Measurements from ENCODE around the gene TMC7. TPM values are rescaled to one million over a fixed set of nuclear protein-coding genes. Genes with fewer than 3 reads are reported as not detected.
A peak's percentile ranks its signal among the peaks of the same experiment; 100 is the strongest.

Gene TMC7
- total and polyA plus RNA-seq, 2 of the 13 experiments (the other 11 are each of a cell fraction or from before 2014, with no cell fraction given), result 1.2 to 5.1 TPM

DNA sequence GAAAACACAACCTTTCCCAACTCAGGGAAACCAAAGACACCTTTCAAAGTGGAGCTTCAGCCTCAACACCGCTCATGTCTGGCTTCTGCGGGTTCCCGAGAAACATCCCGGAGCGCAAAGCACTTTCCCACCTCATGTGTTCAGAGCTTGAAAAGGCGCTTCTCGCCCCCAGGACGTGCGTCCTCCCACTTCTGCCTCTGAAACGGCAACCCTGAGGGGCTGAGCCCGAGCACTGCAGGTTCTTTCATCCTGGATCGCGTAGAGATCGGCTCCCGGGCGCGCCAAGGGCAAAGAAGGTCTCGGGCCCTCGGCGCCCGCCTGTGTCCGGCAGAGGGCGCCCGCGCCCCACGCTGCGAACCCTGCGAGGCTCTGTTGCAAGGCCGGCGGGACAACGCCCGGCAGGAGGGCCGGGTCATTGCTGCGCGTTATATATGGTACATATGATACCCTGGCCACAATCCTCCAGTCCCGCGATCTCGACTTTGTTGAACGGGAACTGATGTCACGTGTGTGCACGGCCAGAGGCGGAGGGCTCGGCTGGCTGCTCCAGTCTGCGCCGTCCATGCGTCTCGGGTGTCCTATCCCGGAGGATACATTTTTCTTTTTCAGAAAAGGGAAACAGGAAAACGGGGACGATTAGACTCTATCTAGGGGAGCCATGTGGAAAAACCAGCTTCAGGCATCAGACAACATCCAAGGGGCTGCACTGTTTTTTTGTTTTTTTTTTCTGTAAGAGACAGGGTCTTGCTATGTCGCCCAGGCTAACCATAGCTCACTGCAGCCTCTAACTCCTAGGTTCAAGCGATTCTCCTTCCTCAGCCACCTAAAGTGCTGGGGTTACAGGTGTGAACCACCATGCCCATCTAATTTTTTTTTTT lies 102.8 kb downstream of the TMC7 start:
- Histone ChIP-seq H3K4me2 (ENCODE audit: low read depth, low read length) (peak overlapping the region; percentile 97), H3K36me3 (replicated peaks in 1 of 2; ENCODE audit: control insufficient read depth in 1 of 2, insufficient read depth in 2 of 2, low read length in 2 of 2) (0 out of 5 replicates have a peak, but pooled peaks cover 0 to 5% of the 10 kb centered on the region in 2 experiments), H3K4me3 (replicated peaks in 1 of 3; ENCODE audit: insufficient read depth in 1 of 3, low read depth in 2 of 3, low read length in 3 of 3) (peak overlapping the region; percentile 45 to 84 (median 47)), H3K79me2 (ENCODE audit: insufficient read depth, low read length) (no peaks in the 10 kb centered on the region), H3K27ac (ENCODE audit: extremely low read length, insufficient read depth, low read length) (no peak overlapping the region), H3K9me3 (ENCODE audit: low read length) (0 out of 2 replicates have a peak, but pooled peaks cover under 1% of the 10 kb centered on the region), H3K27me3 (ENCODE audit: control insufficient read depth in 1 of 2, insufficient read depth in 2 of 2, low read length in 2 of 2) (peaks cover 0 to 9% of the 10 kb centered on the region in 2 experiments; a peak in 2 of 5 replicates), H3K4me1 (ENCODE audit: insufficient read depth, low read length) (peaks cover 15% of the 10 kb centered on the region), H3K9ac (ENCODE audit: insufficient read depth, low read depth, low read length) (peak overlapping the region; percentile 65), H4K20me1 (ENCODE audit: insufficient read depth, low read length) (no peaks in the 10 kb centered on the region), H2AFZ (ENCODE audit: low read length) (peak overlapping the region; percentile 86)
- peak; percentile 95 for DNase-seq (ENCODE audit: low spot score)
- no TSS peak for BruUV-seq (replicated peaks)
- in situ Hi-C loops (cut with HindIII; ENCODE audit: extremely low pct_ligation_motif_present, low pct_unique_long_range_greater_than_20kb), result loop anchor here (5.0 kb wide), 3 partner anchors 91 to 416 kb away; no protein-coding TSS in a partner anchor
- intact Hi-C loops (cut with micrococcal nuclease; ENCODE audit: unreplicated experiment), result loop anchor here (1.0 to 2.0 kb wide), 4 partner anchors 22 to 416 kb away; no protein-coding TSS in a partner anchor
- peak; percentile 73 for FAIRE-seq
- CTCF ChIA-PET (ENCODE audit: low intra/inter-chr PET ratio, low total read pairs), result interaction anchor here (0.7 to 3.7 kb wide), 11 partner anchors 8 to 415 kb away, joined by 3 to 87 read pairs (median 8); partner anchors contain the start of genes SYT17 and TMC7
- 7% methylated on average over 51 of the region's 52 CpGs for WGBS (ENCODE audit: low lambda C conversion rate)
- ATAC-seq, result peak; percentile 98
- POLR2A ChIA-PET, result interaction anchor here (0.7 to 2.3 kb wide), 12 partner anchors 8 to 131 kb away, joined by 3 to 15 read pairs (median 5); partner anchors contain the start of genes COQ7, ITPRIPL2 and TMC7
- peak; percentile 74 for TF ChIP-seq FOXJ3 (CRISPR knock-in tag; IDR thresholded peaks at IDR 0.05; ENCODE audit: borderline replicate concordance)
- TF ChIP-seq ARNT2 (CRISPR knock-in tag; IDR thresholded peaks at IDR 0.05; ENCODE audit: low read depth), result peak; percentile 77; the same call in 1 of the 2 replicates
- TF ChIP-seq IKZF4 (CRISPR knock-in tag; IDR thresholded peaks at IDR 0.05; ENCODE audit: borderline replicate concordance, low read depth, not compliant biosample characterization), result peak; percentile 28
- TF ChIP-seq NFATC3 (CRISPR knock-in tag; IDR thresholded peaks at IDR 0.05), result no peak
- TF ChIP-seq NPAS2 (CRISPR knock-in tag; IDR thresholded peaks at IDR 0.05; ENCODE audit: borderline replicate concordance), result no peak
- TF ChIP-seq ZNF121 (CRISPR knock-in tag; IDR thresholded peaks at IDR 0.05), result peak; percentile 95
- TF ChIP-seq ZNF296 (CRISPR knock-in tag; conservative IDR thresholded peaks at IDR 0.05), result no peak
- TF ChIP-seq, protein P1, sequence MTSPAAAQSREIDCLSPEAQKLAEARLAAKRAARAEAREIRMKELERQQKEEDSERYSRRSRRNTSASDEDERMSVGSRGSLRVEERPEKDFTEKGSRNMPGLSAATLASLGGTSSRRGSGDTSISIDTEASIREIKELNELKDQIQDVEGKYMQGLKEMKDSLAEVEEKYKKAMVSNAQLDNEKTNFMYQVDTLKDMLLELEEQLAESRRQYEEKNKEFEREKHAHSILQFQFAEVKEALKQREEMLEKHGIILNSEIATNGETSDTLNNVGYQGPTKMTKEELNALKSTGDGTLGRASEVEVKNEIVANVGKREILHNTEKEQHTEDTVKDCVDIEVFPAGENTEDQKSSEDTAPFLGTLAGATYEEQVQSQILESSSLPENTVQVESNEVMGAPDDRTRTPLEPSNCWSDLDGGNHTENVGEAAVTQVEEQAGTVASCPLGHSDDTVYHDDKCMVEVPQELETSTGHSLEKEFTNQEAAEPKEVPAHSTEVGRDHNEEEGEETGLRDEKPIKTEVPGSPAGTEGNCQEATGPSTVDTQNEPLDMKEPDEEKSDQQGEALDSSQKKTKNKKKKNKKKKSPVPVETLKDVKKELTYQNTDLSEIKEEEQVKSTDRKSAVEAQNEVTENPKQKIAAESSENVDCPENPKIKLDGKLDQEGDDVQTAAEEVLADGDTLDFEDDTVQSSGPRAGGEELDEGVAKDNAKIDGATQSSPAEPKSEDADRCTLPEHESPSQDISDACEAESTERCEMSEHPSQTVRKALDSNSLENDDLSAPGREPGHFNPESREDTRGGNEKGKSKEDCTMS (CRISPR knock-in tag; conservative IDR thresholded peaks at IDR 0.05), result 0 out of 2 replicates have a peak, but pooled peaks have one; percentile 42
- no peak for TF ChIP-seq HOXA7 (CRISPR knock-in tag; IDR thresholded peaks at IDR 0.05)
- no peak for TF ChIP-seq SRSF1 (optimal IDR thresholded peaks at IDR 0.05; ENCODE audit: low read depth, low read length)
- 0 out of 2 replicates have a peak, but pooled peaks have one; percentile 24 for TF ChIP-seq RFXANK (CRISPR knock-in tag; IDR thresholded peaks at IDR 0.05)
- TF ChIP-seq PHF5A (CRISPR knock-in tag; IDR thresholded peaks at IDR 0.05; ENCODE audit: low read depth, unreplicated experiment), result peak; percentile 31
- no peak for TF ChIP-seq HDAC6 (IDR thresholded peaks at IDR 0.05; ENCODE audit: low read depth, low read length)
- TF ChIP-seq, protein P2, sequence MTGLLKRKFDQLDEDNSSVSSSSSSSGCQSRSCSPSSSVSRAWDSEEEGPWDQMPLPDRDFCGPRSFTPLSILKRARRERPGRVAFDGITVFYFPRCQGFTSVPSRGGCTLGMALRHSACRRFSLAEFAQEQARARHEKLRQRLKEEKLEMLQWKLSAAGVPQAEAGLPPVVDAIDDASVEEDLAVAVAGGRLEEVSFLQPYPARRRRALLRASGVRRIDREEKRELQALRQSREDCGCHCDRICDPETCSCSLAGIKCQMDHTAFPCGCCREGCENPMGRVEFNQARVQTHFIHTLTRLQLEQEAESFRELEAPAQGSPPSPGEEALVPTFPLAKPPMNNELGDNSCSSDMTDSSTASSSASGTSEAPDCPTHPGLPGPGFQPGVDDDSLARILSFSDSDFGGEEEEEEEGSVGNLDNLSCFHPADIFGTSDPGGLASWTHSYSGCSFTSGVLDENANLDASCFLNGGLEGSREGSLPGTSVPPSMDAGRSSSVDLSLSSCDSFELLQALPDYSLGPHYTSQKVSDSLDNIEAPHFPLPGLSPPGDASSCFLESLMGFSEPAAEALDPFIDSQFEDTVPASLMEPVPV (CRISPR knock-in tag; IDR thresholded peaks at IDR 0.05), result peak; percentile 85; the same call in 1 of the 2 replicates
- peak; percentile 85 for TF ChIP-seq TEAD3 (CRISPR knock-in tag; optimal IDR thresholded peaks at IDR 0.05; ENCODE audit: borderline replicate concordance)
